Progenitor cell of endocrine pancreas (in vitro differentiated cells): ENCODE measurements around the gene CACNA1E. TPM values are rescaled to one million over a fixed set of nuclear protein-coding genes. Genes with fewer than 3 reads are reported as not detected.

Source experiments
- DNase-seq: peaks from one replicate; pipeline ENCODE4 v3.0.0; 2021; ENCODE audit warnings: low spot score; ENCODE audit not compliant: unreplicated experiment
- H3K27ac Mint-ChIP-seq: 2 replicates; pipeline ENCODE4 v1.8.0; 2021; ENCODE audit warnings: mild to moderate bottlenecking, moderate library complexity, mixed read lengths
- H3K27me3 Mint-ChIP-seq: 2 replicates; pipeline ENCODE4 v1.8.0; 2021; ENCODE audit warnings: mixed read lengths
- H3K36me3 Mint-ChIP-seq: 2 replicates; pipeline ENCODE4 v1.8.0; 2022; ENCODE audit warnings: mixed read lengths; ENCODE audit not compliant: insufficient read depth
- H3K4me1 Mint-ChIP-seq: 2 replicates; pipeline ENCODE4 v1.8.0; 2021; ENCODE audit warnings: low read depth, mixed read lengths
- H3K4me3 Mint-ChIP-seq: 2 replicates; pipeline ENCODE4 v1.8.0; 2021; ENCODE audit warnings: low read depth, mild to moderate bottlenecking, moderate library complexity, mixed read lengths
- H3K9me3 Mint-ChIP-seq: 2 replicates; pipeline ENCODE4 v1.8.0; 2021; ENCODE audit warnings: low read depth, mixed read lengths
- total RNA-seq: library from RNA; stranded (reverse); gene quantifications from 2 replicates; pipeline ENCODE4 v1.2.1, GENCODE V29; 2021
- TF ChIP-seq, protein P1 (sequence below): fragments of 200-600 bp; sonication (generic); IDR thresholded peaks from one replicate; pipeline ENCODE4 v1.5.0; 2021; ENCODE audit warnings: antibody characterized with exemption, mild to moderate bottlenecking; ENCODE audit not compliant: unreplicated experiment

The CACNA1E gene
- total RNA-seq, 1 donor from 2014 or later: 0.55 TPM

DNA sequence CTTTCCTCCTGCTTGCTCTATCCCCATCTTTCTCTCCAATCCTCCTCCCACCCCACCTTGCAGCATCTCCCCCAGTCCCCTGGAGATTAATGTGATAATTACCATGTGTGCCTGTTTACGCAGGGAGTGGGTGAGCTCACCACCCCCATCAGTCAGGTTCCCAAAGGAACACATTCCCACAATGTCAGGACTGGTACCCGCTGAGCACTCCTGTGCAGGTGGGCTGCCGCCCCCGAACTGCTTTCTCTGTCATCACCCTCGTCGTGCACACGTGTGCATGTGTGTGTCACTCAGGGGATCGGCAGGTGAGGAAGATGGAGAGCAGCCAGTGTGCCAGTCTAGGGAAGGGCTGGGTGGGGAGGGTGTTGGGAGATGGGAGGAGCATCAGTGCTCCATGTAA lies 163.4 kb downstream of the CACNA1E start:
- Mint-ChIP-seq H3K27ac (no peak overlapping the region), H3K4me1 (peaks cover 5% of the 10 kb centered on the region), H3K4me3 (no peak overlapping the region), H3K36me3 (no peaks in the 10 kb centered on the region), H3K27me3 (peaks cover 47% of the 10 kb centered on the region), H3K9me3 (no peaks in the 10 kb centered on the region)
- TF ChIP-seq, protein P1, sequence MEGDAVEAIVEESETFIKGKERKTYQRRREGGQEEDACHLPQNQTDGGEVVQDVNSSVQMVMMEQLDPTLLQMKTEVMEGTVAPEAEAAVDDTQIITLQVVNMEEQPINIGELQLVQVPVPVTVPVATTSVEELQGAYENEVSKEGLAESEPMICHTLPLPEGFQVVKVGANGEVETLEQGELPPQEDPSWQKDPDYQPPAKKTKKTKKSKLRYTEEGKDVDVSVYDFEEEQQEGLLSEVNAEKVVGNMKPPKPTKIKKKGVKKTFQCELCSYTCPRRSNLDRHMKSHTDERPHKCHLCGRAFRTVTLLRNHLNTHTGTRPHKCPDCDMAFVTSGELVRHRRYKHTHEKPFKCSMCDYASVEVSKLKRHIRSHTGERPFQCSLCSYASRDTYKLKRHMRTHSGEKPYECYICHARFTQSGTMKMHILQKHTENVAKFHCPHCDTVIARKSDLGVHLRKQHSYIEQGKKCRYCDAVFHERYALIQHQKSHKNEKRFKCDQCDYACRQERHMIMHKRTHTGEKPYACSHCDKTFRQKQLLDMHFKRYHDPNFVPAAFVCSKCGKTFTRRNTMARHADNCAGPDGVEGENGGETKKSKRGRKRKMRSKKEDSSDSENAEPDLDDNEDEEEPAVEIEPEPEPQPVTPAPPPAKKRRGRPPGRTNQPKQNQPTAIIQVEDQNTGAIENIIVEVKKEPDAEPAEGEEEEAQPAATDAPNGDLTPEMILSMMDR: no peak
- no peak for DNase-seq

GRCh38 chr1:181647314-181648035 lies 164.2 kb downstream of the CACNA1E start:
- Mint-ChIP-seq H3K27me3 (peaks cover 42% of the 10 kb centered on the region), H3K4me1 (peaks cover 5% of the 10 kb centered on the region), H3K4me3 (no peak overlapping the region), H3K36me3 (no peaks in the 10 kb centered on the region), H3K9me3 (no peaks in the 10 kb centered on the region), H3K27ac (no peak overlapping the region)
- DNase-seq: no peak
- TF ChIP-seq, protein P1: no peak

GRCh38 chr1:181651276-181651675 lies 168.0 kb downstream of the CACNA1E start:
- TF ChIP-seq, protein P1: no peak
- H3K27me3 Mint-ChIP-seq: peaks cover 14% of the 10 kb centered on the region
- H3K27ac Mint-ChIP-seq: no peak overlapping the region
- peaks cover 3% of the 10 kb centered on the region for H3K9me3 Mint-ChIP-seq
- H3K4me3 Mint-ChIP-seq: no peak overlapping the region
- no peak for DNase-seq
- no peaks in the 10 kb centered on the region for H3K36me3 Mint-ChIP-seq
- H3K4me1 Mint-ChIP-seq: peaks cover 5% of the 10 kb centered on the region

GRCh38 chr1:181655756-181656155 lies 172.4 kb downstream of the CACNA1E start:
- no peaks in the 10 kb centered on the region for H3K36me3 Mint-ChIP-seq
- TF ChIP-seq, protein P1: no peak
- H3K9me3 Mint-ChIP-seq: peaks cover 3% of the 10 kb centered on the region
- no peak for DNase-seq
- H3K4me3 Mint-ChIP-seq: no peak overlapping the region
- H3K27me3 Mint-ChIP-seq: no peaks in the 10 kb centered on the region
- no peaks in the 10 kb centered on the region for H3K4me1 Mint-ChIP-seq
- H3K27ac Mint-ChIP-seq: no peak overlapping the region

- H3K9me3 Mint-ChIP-seq: peaks cover 3% of the 10 kb centered on the region
- no peak overlapping the region for H3K27ac Mint-ChIP-seq
- H3K27me3 Mint-ChIP-seq: peaks cover 4% of the 10 kb centered on the region
- no peaks in the 10 kb centered on the region for H3K4me1 Mint-ChIP-seq
- no peak for DNase-seq
- TF ChIP-seq, protein P1: no peak
- H3K36me3 Mint-ChIP-seq: no peaks in the 10 kb centered on the region
- H3K4me3 Mint-ChIP-seq: no peak overlapping the region
These were observed 173.2 kb downstream of the CACNA1E start for GRCh38 chr1:181656491-181656890.
